GM10847 (cell line): ENCODE measurements around the gene TCEA2.

Experiments used
- POLR2A ChIP-seq: IDR thresholded peaks from 2 replicates; pipeline ENCODE4 v1.6.1; 2011; ENCODE audit not compliant: insufficient read length; ENCODE audit errors: extremely low read depth

The TCEA2 gene

GRCh38 chr20:64083378-64083803, 20.4 kb downstream of the TCEA2 start:
- no peak for TF ChIP-seq POLR2A

DNA sequence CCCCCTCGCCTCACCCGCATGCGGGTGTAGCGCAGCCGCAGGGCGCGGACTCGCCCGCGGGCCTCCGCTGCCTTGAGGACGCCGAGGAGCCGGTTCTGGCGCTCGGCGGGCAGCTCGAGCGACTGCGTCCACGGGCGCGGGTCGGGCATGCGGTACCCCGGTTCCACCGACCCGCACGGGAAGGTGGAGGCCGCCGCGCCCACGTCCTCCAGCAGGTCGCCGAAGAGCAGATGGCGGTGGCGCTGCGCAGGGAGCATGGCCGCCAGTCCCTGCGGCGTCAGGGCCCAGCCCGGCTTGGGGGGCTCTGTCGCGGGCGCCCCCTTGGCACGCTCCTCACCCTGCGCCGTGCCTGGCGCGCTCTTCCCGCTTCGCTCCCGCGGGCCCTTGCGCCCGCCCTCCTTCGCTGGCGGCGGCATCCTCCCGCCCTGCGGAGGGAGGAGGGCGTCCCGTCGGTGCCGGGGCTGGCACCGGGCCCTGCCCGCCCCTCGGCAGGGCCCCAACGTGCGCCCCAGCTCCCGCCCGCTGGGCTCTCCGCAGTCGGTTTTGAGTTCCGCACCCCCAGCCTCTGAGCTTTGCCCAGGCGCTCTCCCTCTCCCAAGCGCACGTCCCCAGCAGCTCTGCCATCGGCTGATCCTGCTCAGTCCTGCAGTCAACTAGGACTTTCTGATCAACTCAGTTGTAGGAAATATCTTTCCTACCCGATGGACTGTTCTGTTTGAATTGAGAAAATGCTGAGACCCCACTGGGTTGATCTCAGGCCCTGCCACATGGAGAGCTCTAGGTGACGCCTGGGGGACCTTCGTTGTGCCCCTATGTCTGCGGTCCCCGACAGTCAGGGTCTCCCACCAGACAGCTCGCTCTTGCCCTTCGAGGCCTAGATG, 21.0 kb downstream of the TCEA2 start, which contains the start of gene LKAAEAR1:
LKAAEAR1 (minus strand) TSS at position 595 of the 881 bp plus-strand sequence; CDS start at position 416, 179 bp downstream.
- no peak for TF ChIP-seq POLR2A

DNA sequence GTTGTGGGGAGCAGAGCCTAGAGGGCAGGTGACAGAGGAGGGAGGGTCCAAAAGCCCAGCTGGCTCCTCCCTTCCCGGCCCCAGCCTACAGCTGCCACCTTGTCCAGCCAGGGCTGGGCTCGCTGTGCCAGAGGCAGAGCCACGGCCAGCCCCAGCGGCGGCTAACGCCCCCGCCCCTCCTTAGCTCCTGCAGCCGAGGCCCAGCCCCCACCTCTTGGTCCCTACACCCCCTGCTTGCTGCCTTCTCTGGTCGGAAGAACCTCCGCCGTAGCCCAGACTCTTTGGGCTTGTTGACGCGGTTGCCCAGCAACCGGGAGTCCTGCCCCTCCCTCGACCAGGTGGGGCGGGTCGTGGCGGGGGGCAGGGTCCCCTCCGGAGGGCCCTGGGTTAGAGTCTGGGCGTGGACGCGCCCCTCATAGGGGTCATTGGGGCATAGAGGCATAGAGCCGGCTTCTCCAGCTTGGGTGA, 21.7 kb downstream of the TCEA2 start:
- no peak for TF ChIP-seq POLR2A

- no peak for TF ChIP-seq POLR2A
These were observed 23.8 kb downstream of the TCEA2 start for GRCh38 chr20:64086801-64087200.

GRCh38 chr20:64090165-64090564, 27.2 kb downstream of the TCEA2 start:
- TF ChIP-seq POLR2A: no peak

DNA sequence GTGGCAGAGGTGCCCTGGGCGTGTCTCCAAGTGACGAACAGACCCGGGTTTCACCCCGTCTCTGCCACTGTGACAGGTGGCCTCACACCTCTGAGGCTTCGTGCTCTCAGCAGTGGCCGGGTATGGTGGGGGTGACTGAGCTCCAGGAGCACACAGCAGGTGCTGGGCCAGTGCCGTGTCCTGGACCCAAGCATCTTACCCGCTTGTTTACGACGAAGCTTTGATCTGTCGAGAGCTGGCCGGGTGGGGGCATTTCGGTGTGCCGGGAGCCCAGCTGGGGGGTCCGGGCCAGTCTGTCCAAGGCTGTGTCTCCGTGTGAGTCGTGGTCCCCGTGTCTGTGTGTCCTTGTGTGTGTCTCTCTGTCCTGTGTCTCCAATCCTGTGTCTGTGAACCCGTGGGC, 28.3 kb downstream of the TCEA2 start:
- no peak for TF ChIP-seq POLR2A

DNA sequence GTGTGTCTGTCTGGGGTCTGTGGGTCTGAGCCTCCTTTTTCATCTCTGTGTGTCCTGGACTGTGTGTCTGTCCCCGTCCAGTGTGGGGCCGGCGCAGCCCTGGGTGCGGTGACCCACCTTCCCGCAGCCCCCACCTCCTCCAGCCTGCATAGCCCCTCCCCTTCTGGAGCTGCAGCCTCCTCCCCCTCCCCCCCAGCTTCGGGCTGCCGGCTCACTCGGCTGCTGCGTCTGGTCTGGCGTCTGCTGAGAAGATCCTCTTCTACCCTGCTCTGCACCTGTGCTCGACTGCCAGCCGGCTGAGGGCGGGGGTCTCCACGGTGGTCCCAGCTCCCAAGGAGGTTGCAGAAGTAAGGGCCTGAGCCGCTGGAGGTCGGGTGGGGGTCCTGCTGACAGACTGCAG, 28.8 kb downstream of the TCEA2 start:
- no peak for TF ChIP-seq POLR2A

DNA sequence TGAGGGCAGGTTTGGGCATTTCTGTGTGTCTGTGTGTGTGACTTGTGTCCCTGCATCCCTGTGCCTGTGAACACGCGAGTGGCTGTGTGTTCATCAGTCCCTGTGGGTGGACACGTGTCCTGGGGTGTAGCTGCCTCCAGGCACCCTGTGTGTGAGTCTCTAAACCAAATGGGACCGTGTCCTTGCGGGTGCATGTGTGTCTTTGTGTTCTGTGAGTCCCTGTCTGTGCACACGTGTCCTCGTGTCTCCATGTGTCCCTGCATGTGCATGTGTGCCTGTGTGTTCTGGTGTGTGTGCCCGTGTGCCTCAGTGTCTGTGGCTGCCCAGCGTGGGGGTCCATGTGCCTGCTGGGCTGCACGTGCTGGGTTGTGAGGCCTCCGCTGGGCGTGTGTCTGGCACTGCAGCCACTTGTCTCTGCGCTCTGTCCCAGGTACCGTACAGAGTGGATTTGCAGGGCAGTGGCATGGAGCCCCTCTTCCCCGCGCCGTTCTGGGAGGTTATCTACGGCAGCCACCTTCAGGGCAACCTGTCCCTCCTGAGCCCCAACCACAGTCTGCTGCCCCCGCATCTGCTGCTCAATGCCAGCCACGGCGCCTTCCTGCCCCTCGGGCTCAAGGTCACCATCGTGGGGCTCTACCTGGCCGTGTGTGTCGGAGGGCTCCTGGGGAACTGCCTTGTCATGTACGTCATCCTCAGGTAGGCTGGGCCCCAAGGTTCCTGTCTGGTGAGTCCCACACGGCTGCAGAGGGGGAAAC, 29.4 kb downstream of the TCEA2 start:
- TF ChIP-seq POLR2A: no peak

DNA sequence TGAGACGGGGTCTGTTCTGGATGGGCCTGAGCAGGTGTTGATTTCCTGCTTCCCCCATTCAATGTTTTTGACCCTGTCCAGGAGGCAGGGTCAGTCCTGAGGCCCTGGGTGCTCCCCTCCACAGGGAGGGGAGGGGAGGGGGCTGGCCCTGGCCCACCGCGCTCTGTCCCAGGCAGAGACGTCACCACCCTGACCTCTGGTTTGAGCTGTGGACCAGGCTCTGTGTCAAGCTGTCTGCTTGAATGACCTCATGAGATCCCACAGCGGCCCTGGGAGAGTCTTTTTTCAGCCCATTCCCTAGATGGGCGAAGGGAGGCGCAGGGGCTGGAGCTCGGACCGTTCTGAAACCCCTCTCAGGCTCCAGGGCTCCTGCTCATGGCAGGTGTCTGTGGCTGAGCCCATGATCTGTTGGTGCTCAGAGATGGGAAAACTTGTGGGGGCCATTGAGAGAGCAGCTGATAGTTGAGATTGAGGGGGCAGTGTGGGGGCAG, 30.1 kb downstream of the TCEA2 start:
- TF ChIP-seq POLR2A: no peak

DNA sequence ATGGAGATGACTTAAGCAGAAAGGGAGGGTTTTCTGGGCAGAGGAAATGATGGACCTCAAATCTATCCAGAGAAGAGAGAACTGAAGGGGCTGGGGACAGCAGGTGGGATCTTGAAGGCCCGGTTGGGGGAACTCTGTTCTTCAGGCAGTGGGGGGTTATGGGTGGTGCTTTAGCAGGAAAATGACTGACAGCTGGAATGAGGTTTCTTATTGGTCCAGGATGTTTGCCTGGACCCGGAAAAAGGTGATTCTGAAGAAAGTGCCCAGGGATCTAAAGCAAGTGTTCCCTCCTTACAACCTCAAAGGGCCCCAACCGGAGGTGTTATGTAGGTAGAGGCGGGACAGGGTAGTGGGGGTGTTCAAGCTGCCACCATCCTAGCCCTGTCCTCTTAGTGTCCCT, 32.5 kb downstream of the TCEA2 start:
- no peak for TF ChIP-seq POLR2A

- no peak for TF ChIP-seq POLR2A
These were observed 32.9 kb downstream of the TCEA2 start for GRCh38 chr20:64095927-64096326.

DNA sequence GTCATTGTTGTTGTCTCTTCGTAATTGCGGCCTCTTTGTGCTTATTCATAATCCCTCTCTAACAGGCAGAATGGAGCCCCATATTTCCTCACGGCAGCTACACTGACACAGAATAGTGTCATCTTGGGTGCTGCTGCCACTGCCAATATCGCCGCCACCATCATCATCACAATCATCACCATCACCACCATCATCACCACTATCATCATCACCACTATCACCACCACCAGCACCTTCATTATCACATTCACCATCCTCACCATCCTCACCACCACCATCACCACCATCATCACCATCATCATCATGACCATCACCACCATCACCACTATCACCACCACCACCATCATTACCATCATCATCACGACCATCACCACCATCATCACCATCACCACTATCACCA, 33.5 kb downstream of the TCEA2 start:
- TF ChIP-seq POLR2A: no peak

DNA sequence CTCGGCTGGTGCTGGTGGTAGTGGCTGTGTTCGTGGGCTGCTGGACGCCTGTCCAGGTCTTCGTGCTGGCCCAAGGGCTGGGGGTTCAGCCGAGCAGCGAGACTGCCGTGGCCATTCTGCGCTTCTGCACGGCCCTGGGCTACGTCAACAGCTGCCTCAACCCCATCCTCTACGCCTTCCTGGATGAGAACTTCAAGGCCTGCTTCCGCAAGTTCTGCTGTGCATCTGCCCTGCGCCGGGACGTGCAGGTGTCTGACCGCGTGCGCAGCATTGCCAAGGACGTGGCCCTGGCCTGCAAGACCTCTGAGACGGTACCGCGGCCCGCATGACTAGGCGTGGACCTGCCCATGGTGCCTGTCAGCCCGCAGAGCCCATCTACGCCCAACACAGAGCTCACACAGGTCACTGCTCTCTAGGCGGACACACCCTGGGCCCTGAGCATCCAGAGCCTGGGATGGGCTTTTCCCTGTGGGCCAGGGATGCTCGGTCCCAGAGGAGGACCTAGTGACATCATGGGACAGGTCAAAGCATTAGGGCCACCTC, 35.5 kb downstream of the TCEA2 start:
- no peak for TF ChIP-seq POLR2A

DNA sequence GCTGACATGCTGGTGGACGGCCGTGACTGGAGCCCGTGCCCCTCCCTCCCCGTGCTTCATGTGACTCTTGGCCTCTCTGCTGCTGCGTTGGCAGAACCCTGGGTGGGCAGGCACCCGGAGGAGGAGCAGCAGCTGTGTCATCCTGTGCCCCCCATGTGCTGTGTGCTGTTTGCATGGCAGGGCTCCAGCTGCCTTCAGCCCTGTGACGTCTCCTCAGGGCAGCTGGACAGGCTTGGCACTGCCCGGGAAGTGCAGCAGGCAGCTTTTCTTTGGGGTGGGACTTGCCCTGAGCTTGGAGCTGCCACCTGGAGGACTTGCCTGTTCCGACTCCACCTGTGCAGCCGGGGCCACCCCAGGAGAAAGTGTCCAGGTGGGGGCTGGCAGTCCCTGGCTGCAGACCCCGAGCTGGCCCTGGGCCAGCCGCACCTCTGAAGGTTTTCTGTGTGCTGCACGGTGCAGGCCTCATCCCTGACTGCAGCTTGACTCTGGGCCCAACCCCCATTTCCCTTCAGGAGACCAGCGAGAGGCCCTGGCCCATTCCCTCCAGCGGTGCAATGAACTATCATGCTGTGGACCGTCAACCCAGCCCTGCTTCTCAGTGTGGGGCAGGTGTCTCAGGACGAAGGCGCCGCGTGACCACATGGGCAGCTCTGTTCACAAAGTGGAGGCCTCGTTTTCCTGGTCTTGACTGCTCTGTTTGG, 36.2 kb downstream of the TCEA2 start:
- TF ChIP-seq POLR2A: no peak

- no peak for TF ChIP-seq POLR2A
These were observed 37.0 kb downstream of the TCEA2 start for GRCh38 chr20:64099880-64100565.

GRCh38 chr20:64100566-64100888, 37.5 kb downstream of the TCEA2 start:
- TF ChIP-seq POLR2A: no peak
